ENCODE data around the gene MFSD12.
"Not testable (repeated sequence)": the region's sequence is repeated elsewhere in the genome, so short reads cannot be mapped to it uniquely, and the experiment has no call there.

The MFSD12 gene

DNA sequence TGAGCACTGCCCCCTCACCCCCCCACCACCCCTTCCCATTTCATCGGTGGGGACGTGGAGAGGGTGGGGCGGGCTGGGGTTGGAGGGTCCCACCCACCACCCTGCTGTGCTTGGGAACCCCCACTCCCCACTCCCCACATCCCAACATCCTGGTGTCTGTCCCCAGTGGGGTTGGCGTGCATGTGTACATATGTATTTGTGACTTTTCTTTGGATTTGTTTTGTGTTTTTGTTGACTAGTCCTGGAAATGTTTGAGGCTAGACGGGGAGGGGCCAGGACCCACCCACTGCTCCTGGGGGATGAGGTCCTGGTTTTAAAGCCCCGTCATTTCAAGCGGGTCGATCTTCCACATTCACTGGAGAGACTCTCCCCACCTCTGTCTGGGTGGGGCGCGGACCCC is 21.4 kb downstream of the MFSD12 start:
- DNase-seq = no peak

GRCh38 chr19:3535563-3535965 is 21.8 kb downstream of the MFSD12 start:
- no peak for DNase-seq

- no peak for DNase-seq
Measured at GRCh38 chr19:3535235-3535535, 22.2 kb downstream of the MFSD12 start.

DNA sequence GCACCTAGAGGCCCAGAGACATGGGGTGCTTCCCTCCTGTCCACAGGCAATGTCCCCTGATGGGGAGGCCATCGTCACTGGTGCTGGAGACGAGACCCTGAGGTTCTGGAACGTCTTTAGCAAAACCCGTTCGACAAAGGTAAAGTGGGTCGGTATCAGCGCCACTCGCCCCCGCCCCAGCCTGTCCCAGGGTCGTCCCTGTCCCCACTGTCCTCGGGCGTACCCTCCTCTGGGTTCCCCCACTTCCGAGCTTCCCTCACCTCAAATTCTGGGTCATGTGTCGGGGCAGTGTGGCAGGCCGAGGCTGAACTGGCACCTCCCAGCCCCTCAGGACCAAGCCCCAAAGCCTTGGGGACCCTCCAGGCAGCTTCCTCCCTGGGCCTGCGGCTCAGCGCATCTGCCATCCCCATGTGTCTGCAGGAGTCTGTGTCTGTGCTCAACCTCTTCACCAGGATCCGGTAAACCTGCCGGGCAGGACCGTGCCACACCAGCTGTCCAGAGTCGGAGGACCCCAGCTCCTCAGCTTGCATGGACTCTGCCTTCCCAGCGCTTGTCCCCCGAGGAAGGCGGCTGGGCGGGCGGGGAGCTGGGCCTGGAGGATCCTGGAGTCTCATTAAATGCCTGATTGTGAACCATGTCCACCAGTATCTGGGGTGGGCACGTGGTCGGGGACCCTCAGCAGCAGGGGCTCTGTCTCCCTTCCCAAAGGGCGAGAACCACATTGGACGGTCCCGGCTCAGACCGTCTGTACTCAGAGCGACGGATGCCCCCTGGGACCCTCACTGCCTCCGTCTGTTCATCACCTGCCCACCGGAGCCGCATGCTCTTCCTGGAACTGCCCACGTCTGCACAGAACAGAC is 22.8 kb downstream of the MFSD12 start:
- no peak for DNase-seq

DNA sequence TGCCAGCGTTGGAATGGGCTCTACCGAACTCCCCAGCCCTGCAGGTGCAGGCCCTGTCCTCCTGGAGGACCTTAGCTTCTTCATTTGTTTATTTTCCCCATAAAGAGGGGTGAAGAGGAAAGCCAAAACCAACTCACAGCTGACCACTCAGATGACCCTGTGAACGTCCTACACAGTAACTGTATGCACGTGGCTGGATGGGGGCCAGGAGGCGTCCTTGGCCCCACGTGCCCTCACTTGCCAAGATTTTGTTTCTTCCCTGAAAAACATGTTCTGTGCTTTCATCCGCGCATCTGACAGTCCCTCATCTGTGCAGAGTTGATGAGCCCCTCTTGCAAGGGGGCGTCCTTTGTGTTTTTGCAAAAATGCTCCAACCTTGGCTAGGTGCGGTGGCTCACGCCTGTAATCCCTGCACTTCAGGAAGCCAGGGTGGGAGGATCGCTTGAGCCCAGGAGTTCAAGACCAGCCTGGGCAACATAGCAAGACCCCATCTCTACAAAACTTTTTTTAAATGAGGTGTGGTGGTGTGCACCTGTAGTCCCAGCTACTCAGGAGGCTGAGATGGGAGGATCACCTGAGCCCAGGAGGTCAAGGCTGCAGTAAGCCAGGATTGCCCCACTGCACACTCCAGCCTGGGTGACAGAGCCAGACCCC is 23.7 kb downstream of the MFSD12 start:
- no peak for DNase-seq

DNA sequence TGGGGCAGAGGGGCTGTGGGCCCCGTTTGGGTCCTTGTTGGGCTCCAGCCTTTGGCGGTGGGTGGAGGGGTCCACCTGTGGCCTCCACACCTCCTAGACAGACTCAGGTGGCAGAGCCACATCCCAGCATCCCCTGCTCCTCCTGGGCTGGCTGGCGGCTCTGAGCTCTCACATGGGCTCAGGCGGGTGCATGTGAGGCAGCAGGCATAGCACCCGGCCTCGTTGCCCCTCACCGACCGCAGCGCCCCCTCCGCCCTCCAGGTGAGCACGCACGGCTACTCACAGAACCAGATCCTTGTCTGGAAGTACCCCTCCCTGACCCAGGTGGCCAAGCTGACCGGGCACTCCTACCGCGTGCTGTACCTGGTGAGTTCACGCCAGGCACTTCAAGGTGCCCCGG is 24.4 kb downstream of the MFSD12 start:
- DNase-seq = no peak

GRCh38 chr19:3532154-3532786 is 25.1 kb downstream of the MFSD12 start:
- no peak for DNase-seq

GRCh38 chr19:3531716-3532115 is 25.7 kb downstream of the MFSD12 start:
- no peak for DNase-seq

- DNase-seq = no peak
Measured at GRCh38 chr19:3530389-3530788, 27.0 kb downstream of the MFSD12 start.

DNA sequence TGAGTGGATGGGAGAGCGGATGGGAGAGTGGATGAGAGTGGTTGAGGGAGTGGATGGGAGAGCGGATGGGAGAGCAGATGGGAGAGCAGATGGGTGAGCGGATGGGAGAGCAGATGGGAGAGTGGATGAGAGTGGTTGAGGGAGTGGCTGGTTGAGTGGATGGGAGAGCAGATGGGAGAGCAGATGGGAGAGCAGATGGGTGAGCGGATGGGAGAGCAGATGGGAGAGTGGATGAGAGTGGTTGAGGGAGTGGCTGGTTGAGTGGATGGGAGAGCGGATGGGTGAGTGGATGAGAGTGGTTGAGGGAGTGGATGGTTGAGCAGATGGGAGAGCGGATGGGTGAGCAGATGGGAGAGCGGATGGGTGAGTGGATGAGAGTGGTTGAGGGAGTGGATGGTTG is 28.1 kb downstream of the MFSD12 start:
- DNase-seq = not testable (repeated sequence)

- no peak for DNase-seq
Measured at GRCh38 chr19:3528539-3529211, 28.7 kb downstream of the MFSD12 start.

- no peak for DNase-seq
Measured at GRCh38 chr19:3528080-3528479, 29.3 kb downstream of the MFSD12 start.

DNA sequence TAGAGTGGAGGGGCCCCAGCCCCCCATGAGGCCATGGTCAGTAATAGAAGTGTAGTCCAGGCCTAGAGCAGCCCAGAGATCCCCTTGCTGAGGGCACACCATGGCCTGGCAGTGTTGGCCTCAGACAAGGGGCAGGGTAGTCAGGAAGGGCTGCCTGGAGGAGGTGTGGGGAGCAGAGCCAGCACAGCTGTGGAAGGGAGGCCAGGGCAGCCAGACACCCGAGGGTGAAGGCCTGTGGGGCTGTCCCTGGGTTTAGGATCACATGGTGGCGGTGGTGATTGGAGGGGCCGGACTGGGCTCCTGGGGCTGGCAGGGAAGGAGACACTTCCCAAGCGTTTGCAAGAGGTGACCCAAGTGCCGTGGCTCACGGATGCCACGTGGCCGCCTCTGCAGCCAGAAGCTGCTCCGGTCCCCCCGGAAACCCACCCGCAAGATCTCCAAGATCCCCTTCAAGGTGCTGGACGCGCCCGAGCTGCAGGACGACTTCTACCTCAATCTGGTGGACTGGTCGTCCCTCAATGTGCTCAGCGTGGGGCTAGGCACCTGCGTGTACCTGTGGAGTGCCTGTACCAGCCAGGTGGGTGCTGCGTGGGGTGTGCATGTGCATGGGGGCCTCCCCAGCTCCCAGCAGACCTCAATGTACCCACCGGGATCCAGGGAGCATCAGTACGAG is 30.0 kb downstream of the MFSD12 start:
- no peak for DNase-seq

DNA sequence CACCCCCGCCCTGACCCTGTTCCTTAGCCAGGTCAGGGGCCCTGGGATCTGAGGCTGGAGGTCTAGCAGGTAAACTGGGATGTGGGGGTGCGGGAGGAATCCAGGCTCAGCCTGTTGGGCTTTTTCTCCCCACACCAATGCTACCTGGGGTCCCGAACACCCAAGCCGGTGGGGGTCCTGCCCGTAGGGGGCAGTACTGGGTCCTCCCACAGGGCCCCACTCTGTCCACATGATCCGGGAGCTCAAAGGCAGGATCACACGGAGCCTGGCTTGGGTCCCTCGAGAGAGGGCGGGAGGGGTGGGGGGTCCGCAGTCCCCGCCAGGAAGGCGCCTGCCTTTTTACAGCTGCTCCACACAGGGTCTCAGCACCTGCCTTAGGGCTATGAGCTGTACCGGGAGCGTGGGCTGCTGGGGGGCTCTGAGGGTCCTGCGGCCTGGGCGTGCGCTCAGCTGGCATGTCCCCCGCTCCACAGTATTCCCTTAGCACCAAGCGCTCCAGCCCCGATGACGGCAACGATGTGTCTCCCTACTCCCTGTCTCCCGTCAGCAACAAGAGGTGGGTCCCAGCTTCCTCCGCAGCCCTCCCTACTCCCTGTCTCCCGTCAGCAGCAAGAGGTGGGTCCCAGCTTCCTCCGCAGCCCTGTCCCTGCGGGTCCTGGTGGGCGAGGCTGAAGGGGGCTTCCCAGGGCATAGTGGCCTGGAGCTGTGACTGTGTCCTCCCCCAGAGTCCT is 30.7 kb downstream of the MFSD12 start:
- DNase-seq = no peak

DNA sequence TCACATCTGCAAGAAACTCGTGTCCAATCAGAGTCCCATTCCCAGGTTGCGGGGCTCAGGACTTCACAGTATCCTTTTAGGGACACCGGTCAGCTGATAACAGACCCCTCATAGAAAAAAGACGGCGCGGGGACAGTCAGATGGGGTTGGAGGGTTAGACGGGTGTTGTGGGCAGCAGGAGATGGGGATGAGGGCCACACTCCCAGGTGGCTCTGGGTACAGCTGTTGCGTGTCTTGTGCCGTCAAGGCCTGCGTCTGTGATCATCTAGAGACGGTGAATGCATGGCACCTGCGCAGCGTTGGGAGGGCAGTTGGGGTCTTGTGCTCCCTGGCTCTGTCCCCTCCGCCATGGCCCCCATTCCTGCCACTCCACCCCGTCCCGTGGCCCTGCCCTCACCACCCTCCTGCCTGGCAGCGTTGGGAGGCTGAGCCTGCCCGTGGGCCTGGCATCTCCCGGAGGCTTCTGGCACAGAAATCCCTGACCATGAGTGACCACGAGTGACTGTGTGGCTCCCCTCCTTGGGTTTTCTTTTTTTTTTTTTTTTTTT is 32.4 kb downstream of the MFSD12 start:
- DNase-seq = no peak

- no peak for DNase-seq
Measured at GRCh38 chr19:3524078-3524842, 33.1 kb downstream of the MFSD12 start.

GRCh38 chr19:3523361-3524077 is 33.9 kb downstream of the MFSD12 start:
- DNase-seq = no peak

DNA sequence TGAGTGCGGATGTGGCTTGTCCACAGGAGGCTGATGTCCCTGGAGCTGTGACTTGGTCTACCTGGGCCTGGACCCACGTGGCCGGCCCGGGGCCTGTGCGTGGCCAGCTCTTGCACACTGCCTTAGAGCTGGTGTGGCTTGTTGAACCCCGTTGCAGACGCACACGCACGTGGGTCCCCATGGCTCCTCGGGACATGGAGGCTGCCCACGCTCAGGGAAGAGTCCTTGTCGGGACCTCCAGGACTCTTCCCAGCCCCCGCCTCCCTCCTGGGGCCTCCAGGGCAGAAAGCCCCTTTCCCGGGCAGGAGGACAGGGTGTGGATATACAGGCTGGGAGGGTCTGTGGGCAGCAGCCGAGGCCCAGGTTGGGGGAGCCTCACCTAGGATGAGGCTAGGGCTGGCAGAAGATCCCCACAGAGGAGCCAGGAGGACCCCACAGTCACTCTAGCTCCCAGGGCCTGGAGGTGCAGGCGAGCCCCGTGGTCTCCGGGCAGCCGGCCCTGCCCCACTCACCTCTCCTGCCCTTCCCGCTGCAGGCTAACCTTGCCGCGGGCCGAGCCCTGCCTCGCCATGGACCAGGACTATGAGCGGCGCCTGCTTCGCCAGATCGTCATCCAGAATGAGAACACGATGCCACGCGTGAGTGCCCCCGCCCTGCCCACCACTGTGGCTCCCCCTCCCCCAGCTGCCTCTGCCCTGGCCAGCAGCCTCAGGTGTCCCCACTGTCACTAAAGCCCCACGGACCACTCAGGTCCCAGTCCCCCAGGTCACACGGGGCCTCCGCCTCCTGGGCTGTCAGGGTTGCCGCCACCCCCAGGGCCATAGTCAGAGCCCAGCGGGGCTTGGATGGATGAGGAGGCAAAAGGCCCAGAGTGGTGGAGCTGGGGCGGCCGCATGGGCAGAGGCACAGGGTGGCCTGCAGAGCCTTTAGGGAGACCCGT is 34.7 kb downstream of the MFSD12 start:
- no peak for DNase-seq

DNA sequence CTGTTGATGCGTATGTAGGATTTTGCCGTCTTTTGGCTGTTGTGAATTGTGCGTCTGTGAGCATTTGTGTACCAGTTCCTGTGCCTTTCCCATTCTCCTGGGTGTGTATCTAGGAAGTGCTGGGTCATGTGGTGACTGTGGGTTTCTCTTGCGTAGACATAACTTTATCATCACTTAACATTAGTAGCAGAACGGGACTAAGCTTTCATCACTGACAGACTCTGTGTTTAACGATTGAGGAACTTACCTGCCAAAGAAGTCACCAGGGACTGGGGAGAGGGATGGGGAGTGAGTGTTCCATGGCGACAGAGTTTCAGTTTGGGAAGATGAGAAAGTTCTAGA is 36.3 kb downstream of the MFSD12 start:
- no peak for DNase-seq

Measured in NCI-H510A (cell line).